ENCODE data around the gene STAT5B. TPM values are rescaled to one million over a fixed set of nuclear protein-coding genes. Genes with fewer than 3 reads are reported as not detected.

The STAT5B gene
- total and polyA plus RNA-seq, 9 of the 15 experiments (the other 6 are each of a cell fraction or from before 2014, with no cell fraction given), result 20.8 to 176 (median 92.4) TPM

DNA sequence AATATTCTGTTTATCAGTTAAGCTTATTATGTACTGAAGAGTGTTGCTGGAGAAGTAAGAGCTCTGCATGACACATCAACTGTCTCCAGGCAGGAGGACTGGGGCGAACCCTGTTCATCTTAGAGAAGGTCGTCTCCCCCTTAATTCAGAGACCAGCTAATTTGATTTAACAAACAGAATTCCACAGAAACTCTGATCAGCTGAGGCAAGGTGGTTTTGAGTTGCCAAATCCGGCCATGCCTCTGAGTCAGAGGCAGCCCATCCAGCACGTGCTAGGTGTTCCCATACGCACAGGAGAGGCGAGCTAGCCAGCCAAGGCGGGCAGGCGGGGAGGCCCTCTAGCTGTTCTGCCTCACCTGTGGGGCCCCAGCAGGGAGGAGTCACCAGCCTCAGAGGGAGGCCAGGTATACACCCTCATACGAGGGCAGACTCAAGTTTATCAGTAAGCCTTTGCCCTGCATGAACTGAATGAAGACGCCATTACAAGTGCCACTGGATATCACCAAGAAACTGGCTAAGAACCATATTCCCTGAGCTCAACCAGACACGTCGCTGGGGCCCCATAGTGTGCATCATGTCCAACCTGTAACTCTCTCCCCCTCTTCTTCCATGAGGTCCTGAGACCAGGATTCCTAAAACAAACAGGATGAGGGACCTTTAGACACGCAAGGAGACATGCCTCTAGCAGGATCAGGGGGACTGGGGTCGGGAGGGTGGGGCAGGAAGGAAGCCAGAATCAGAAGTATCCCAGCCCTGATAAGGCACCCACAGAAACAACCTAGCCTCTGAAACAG is 37.8 kb upstream of the STAT5B start (continued):
- 0 out of 2 replicates have a peak, but pooled peaks have one; percentile 27 for TF ChIP-seq KLF1 (tag; IDR thresholded peaks at IDR 0.05)
- 0 out of 2 replicates have a peak, but pooled peaks have one; percentile 12 for TF ChIP-seq TCF7 (IDR thresholded peaks at IDR 0.05; ENCODE audit: borderline replicate concordance)
- TF ChIP-seq RB1 (IDR thresholded peaks at IDR 0.05; ENCODE audit: low read depth), result no peak; the same call in 1 of the 2 replicates
- no peak for TF ChIP-seq ATF1 (CRISPR knock-in tag; IDR thresholded peaks at IDR 0.05)
- peak; percentile 65 for TF ChIP-seq ATF1 (tag; IDR thresholded peaks at IDR 0.05)
- no peak for TF ChIP-seq KDM4B (IDR thresholded peaks at IDR 0.05; ENCODE audit: borderline replicate concordance in 2 of 2, low read depth in 1 of 2)
- no peak for TF ChIP-seq ARHGAP35 (IDR thresholded peaks at IDR 0.05; ENCODE audit: partially characterized antibody)
- no peak for TF ChIP-seq KAT2B (IDR thresholded peaks at IDR 0.05; ENCODE audit: low read depth, low read length)
- no peak for TF ChIP-seq PPARD (CRISPR knock-in tag; IDR thresholded peaks at IDR 0.05)
- TF ChIP-seq ETS2 (tag; IDR thresholded peaks at IDR 0.05; ENCODE audit: borderline replicate concordance, poor library complexity, severe bottlenecking), result no peak
- TF ChIP-seq PHF20 (IDR thresholded peaks at IDR 0.05; ENCODE audit: partially characterized antibody), result no peak
- TF ChIP-seq, protein P1, sequence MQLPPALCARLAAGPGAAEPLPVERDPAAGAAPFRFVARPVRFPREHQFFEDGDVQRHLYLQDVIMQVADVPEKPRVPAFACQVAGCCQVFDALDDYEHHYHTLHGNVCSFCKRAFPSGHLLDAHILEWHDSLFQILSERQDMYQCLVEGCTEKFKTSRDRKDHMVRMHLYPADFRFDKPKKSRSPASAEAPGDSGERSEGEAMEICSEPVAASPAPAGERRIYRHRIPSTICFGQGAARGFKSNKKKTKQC (CRISPR knock-in tag; IDR thresholded peaks at IDR 0.05), result no peak
- TF ChIP-seq ZNF384 (IDR thresholded peaks at IDR 0.05; ENCODE audit: low read depth, low read length), result no peak
- no peak for TF ChIP-seq RBM14 (IDR thresholded peaks at IDR 0.05; ENCODE audit: borderline replicate concordance, insufficient read depth, low read depth, low read length)
- TF ChIP-seq ZNF3 (CRISPR knock-in tag; IDR thresholded peaks at IDR 0.05), result no peak
- TF ChIP-seq TEAD1 (CRISPR knock-in tag; IDR thresholded peaks at IDR 0.05), result no peak; a peak in 2 of 4 replicates
- TF ChIP-seq ELF1 (tag; IDR thresholded peaks at IDR 0.05), result peak; percentile 20; the same call in 1 of the 2 replicates
- TF ChIP-seq ZNF124 (CRISPR knock-in tag; IDR thresholded peaks at IDR 0.05), result no peak
- TF ChIP-seq ETV6 (IDR thresholded peaks at IDR 0.05; ENCODE audit: borderline replicate concordance in 1 of 2, low read depth in 2 of 2, low read length in 1 of 2), result no peak
- TF ChIP-seq ETV6 (CRISPR knock-in tag; IDR thresholded peaks at IDR 0.05; ENCODE audit: borderline replicate concordance), result no peak
- TF ChIP-seq BHLHE40 (IDR thresholded peaks at IDR 0.05; ENCODE audit: low read length), result peak; percentile 88
- TF ChIP-seq PHF8 (IDR thresholded peaks at IDR 0.05; ENCODE audit: borderline replicate concordance, low read length), result no peak
- TF ChIP-seq, protein P2, sequence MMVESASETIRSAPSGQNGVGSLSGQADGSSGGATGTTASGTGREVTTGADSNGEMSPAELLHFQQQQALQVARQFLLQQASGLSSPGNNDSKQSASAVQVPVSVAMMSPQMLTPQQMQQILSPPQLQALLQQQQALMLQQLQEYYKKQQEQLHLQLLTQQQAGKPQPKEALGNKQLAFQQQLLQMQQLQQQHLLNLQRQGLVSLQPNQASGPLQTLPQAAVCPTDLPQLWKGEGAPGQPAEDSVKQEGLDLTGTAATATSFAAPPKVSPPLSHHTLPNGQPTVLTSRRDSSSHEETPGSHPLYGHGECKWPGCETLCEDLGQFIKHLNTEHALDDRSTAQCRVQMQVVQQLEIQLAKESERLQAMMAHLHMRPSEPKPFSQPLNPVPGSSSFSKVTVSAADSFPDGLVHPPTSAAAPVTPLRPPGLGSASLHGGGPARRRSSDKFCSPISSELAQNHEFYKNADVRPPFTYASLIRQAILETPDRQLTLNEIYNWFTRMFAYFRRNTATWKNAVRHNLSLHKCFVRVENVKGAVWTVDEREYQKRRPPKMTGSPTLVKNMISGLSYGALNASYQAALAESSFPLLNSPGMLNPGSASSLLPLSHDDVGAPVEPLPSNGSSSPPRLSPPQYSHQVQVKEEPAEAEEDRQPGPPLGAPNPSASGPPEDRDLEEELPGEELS (CRISPR knock-in tag; IDR thresholded peaks at IDR 0.05; ENCODE audit: borderline replicate concordance), result no peak
- TF ChIP-seq NR2C1 (IDR thresholded peaks at IDR 0.05), result no peak
- TF ChIP-seq NR2C1 (tag; IDR thresholded peaks at IDR 0.05), result peak; percentile 63; the same call in 1 of the 2 replicates
- TF ChIP-seq, protein P3, sequence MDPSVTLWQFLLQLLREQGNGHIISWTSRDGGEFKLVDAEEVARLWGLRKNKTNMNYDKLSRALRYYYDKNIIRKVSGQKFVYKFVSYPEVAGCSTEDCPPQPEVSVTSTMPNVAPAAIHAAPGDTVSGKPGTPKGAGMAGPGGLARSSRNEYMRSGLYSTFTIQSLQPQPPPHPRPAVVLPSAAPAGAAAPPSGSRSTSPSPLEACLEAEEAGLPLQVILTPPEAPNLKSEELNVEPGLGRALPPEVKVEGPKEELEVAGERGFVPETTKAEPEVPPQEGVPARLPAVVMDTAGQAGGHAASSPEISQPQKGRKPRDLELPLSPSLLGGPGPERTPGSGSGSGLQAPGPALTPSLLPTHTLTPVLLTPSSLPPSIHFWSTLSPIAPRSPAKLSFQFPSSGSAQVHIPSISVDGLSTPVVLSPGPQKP (CRISPR knock-in tag; IDR thresholded peaks at IDR 0.05), result no peak
- TF ChIP-seq HNRNPL (IDR thresholded peaks at IDR 0.05; ENCODE audit: low read depth, low read length), result no peak

All from K562 (cell line).